Urothelium cell line (cell line): ENCODE results near the gene CMIP.
"Not testable (repeated sequence)": the region's sequence is repeated elsewhere in the genome, so short reads cannot be mapped to it uniquely, and the experiment has no call there.

ENCODE experiments used
- DNase-seq: peaks from one replicate; pipeline ENCODE4 v3.0.0; 2011; ENCODE audit warnings: low spot score, mixed read lengths
- FAIRE-seq: peaks from 2 replicates; lab custom pipeline; 2011; peaks lifted over from hg19 to GRCh38; lab: Jason Lieb, UNC

Gene CMIP

GRCh38 chr16:81671738-81672597, 227.4 kb downstream of the CMIP start:
- FAIRE-seq = peak; percentile 83
- no peak for DNase-seq

GRCh38 chr16:81673432-81673831, 228.8 kb downstream of the CMIP start:
- FAIRE-seq (no peak), DNase-seq (no peak)

GRCh38 chr16:81675662-81676061, 231.1 kb downstream of the CMIP start:
- no peak for FAIRE-seq
- no peak for DNase-seq

- no peak for DNase-seq
- no peak for FAIRE-seq
Measured at GRCh38 chr16:81676066-81676882, 231.7 kb downstream of the CMIP start.

- no peak for FAIRE-seq
- no peak for DNase-seq
Measured at GRCh38 chr16:81676883-81677737, 232.5 kb downstream of the CMIP start.

GRCh38 chr16:81678326-81679095, 233.9 kb downstream of the CMIP start:
- FAIRE-seq (no peak), DNase-seq (no peak)

- FAIRE-seq (no peak), DNase-seq (no peak)
Measured at GRCh38 chr16:81679721-81680430, 235.3 kb downstream of the CMIP start.

GRCh38 chr16:81680444-81681275, 236.1 kb downstream of the CMIP start:
- DNase-seq (no peak), FAIRE-seq (no peak)

- DNase-seq = no peak
- no peak for FAIRE-seq
Measured at GRCh38 chr16:81681311-81681710, 236.7 kb downstream of the CMIP start.

GRCh38 chr16:81684242-81684837, 239.7 kb downstream of the CMIP start:
- FAIRE-seq (no peak), DNase-seq (no peak)

GRCh38 chr16:81684901-81685300, 240.3 kb downstream of the CMIP start:
- DNase-seq (no peak), FAIRE-seq (no peak)

- DNase-seq (no peak), FAIRE-seq (no peak)
Measured at GRCh38 chr16:81686391-81687130, 242.0 kb downstream of the CMIP start.

- DNase-seq (no peak), FAIRE-seq (no peak)
Measured at GRCh38 chr16:81687131-81687456, 242.5 kb downstream of the CMIP start.

- DNase-seq = no peak
- FAIRE-seq = no peak
Measured at GRCh38 chr16:81688182-81688581, 243.6 kb downstream of the CMIP start.

- not testable (repeated sequence) for DNase-seq, FAIRE-seq
Measured at GRCh38 chr16:81688839-81689238, 244.2 kb downstream of the CMIP start.

- no peak for FAIRE-seq
- DNase-seq = no peak
Measured at GRCh38 chr16:81692021-81692420, 247.4 kb downstream of the CMIP start.

GRCh38 chr16:81692571-81692970, 248.0 kb downstream of the CMIP start:
- FAIRE-seq (no peak), DNase-seq (no peak)
